H1 (cell line): Measurements from ENCODE around the gene FARS2. TPM values are rescaled to one million over a fixed set of nuclear protein-coding genes. Genes with fewer than 3 reads are reported as not detected.

Experiments used
- CTCF ChIA-PET: fragments of 300-600 bp; sonication (Branson Sonifier 250); formaldehyde crosslinking; loops from one replicate; lab custom pipeline; 2021; ENCODE audit not compliant: partially characterized antibody; lab: Charles Lee
- POLR2A ChIA-PET: fragments of 300-600 bp; sonication (Branson Sonifier 250); formaldehyde crosslinking; loops from one replicate; lab custom pipeline; 2021; ENCODE audit warnings: inconsistent platforms; ENCODE audit not compliant: partially characterized antibody; lab: Charles Lee
- DNase-seq, 2 experiments: peaks; one replicate each; pipeline versions ENCODE4 v3.0.0 to v3.0.0-alpha.2; 2010 to 2022; ENCODE audit warnings: low spot score in 2 of 2, low read depth in 1 of 2, mixed read lengths in 1 of 2
- FAIRE-seq: peaks from 2 replicates; lab custom pipeline; 2011; peaks lifted over from hg19 to GRCh38; lab: Jason Lieb, UNC
- H2AFZ ChIP-seq: 2 replicates; pipeline ENCODE4 v1.8.1; 2012; ENCODE audit warnings: low read length, inconsistent platforms
- H2AK5ac ChIP-seq: 2 replicates; pipeline ENCODE4 v1.6.1; 2013; ENCODE audit warnings: low read depth, low read length
- H2BK120ac ChIP-seq: replicated peaks from 2 replicates; pipeline ENCODE3; 2013; ENCODE audit warnings: low read depth, low read length, inconsistent platforms
- H2BK12ac ChIP-seq: 2 replicates; pipeline ENCODE4 v1.6.1; 2013; ENCODE audit warnings: low read depth, low read length
- H2BK15ac ChIP-seq: 2 replicates; pipeline ENCODE4 v1.6.1; 2013; ENCODE audit warnings: low read length
- H2BK20ac ChIP-seq: 2 replicates; pipeline ENCODE4 v1.6.1; 2013; ENCODE audit warnings: low read length
- H2BK5ac ChIP-seq: 2 replicates; pipeline ENCODE4 v1.6.1; 2013; ENCODE audit warnings: low read depth, low read length
- H3K14ac ChIP-seq: 2 replicates; pipeline ENCODE4 v1.6.1; 2013; ENCODE audit warnings: inconsistent platforms; ENCODE audit not compliant: insufficient read length
- H3K18ac ChIP-seq: 2 replicates; pipeline ENCODE4 v1.6.1; 2013; ENCODE audit warnings: low read length; ENCODE audit errors: extremely low read depth
- H3K23ac ChIP-seq: 2 replicates; pipeline ENCODE4 v1.6.1; 2013; ENCODE audit warnings: inconsistent platforms; ENCODE audit not compliant: insufficient read length
- H3K23me2 ChIP-seq: 2 replicates; pipeline ENCODE4 v1.6.1; 2013; ENCODE audit warnings: low read depth, low read length
- H3K27ac ChIP-seq: 2 replicates; pipeline ENCODE4 v1.6.1; 2011; ENCODE audit warnings: low read depth, low read length, inconsistent platforms
- H3K27me3 ChIP-seq, 4 experiments: replicated peaks in 1 of 4; 1 replicate in 1 of 4; 2 replicates in 3 of 4; pipeline versions ENCODE4 v1.6.1 to v1.8.1; 2011 to 2013; ENCODE audit warnings: low read length in 3 of 4, mild to moderate bottlenecking in 3 of 4, inconsistent platforms in 2 of 4, mixed read lengths in 2 of 4, moderate library complexity in 1 of 4; ENCODE audit not compliant: control insufficient read depth in 3 of 4, insufficient read depth in 3 of 4; ENCODE audit errors: extremely low read depth in 1 of 4
- H3K36me3 ChIP-seq, 4 experiments: 2 replicates each; pipeline versions ENCODE4 v1.6.1 to v1.8.1; 2011 to 2013; ENCODE audit warnings: mild to moderate bottlenecking in 4 of 4, low read length in 3 of 4, moderate library complexity in 2 of 4, control low read depth in 1 of 4, inconsistent platforms in 1 of 4; ENCODE audit not compliant: insufficient read depth in 4 of 4, control insufficient read depth in 2 of 4
- H3K4ac ChIP-seq: replicated peaks from 2 replicates; pipeline ENCODE3; 2013; ENCODE audit warnings: low read length, low read depth, mixed read lengths, inconsistent platforms; ENCODE audit not compliant: insufficient read length
- H3K4me1 ChIP-seq, 4 experiments: replicated peaks in 1 of 4; 1 replicate in 1 of 4; 2 replicates in 3 of 4; pipeline versions ENCODE4 v1.6.1 to v1.8.1; 2011 to 2013; ENCODE audit warnings: low read length in 3 of 4, inconsistent platforms in 2 of 4, mixed read lengths in 1 of 4; ENCODE audit not compliant: insufficient read depth in 4 of 4, control insufficient read depth in 3 of 4
- H3K4me2 ChIP-seq, 2 experiments: 2 replicates each; pipeline versions ENCODE4 v1.6.1 to v1.8.1; 2011 to 2013; ENCODE audit warnings: low read depth in 2 of 2, low read length in 2 of 2, control low read depth in 1 of 2, inconsistent platforms in 1 of 2, mild to moderate bottlenecking in 1 of 2; ENCODE audit not compliant: insufficient read depth in 1 of 2
- H3K4me3 ChIP-seq, 4 experiments: fragments of 200-600, 300-600 bp in 1 of 4; sonication (generic), shearing (Covaris generic), sonication (Bioruptor Twin) in 1 of 4; 2 replicates each; pipeline versions ENCODE4 v1.5.1 to v1.8.1; 2011 to 2016; ENCODE audit warnings: low read length in 4 of 4, low read depth in 3 of 4, control low read depth in 2 of 4, inconsistent platforms in 2 of 4, mild to moderate bottlenecking in 2 of 4, mixed read lengths in 1 of 4, moderate library complexity in 1 of 4; ENCODE audit not compliant: insufficient read depth in 2 of 4; ENCODE audit errors: extremely low read depth in 1 of 4
- H3K56ac ChIP-seq: replicated peaks from 2 replicates; pipeline ENCODE3; 2013; ENCODE audit warnings: low read depth, mild to moderate bottlenecking, mixed read lengths, low read length, inconsistent platforms; ENCODE audit not compliant: insufficient read length
- H3K79me1 ChIP-seq: 2 replicates; pipeline ENCODE4 v1.6.1; 2013; ENCODE audit warnings: low read depth, low read length, control low read depth
- H3K79me2 ChIP-seq, 2 experiments: 2 replicates each; pipeline versions ENCODE4 v1.6.1 to v1.8.1; 2012 to 2013; ENCODE audit warnings: low read length in 2 of 2, mild to moderate bottlenecking in 2 of 2, inconsistent platforms in 1 of 2; ENCODE audit not compliant: insufficient read depth in 2 of 2, control insufficient read depth in 1 of 2
- H3K9ac ChIP-seq, 4 experiments: replicated peaks in 1 of 4; 1 replicate in 1 of 4; 2 replicates in 3 of 4; pipeline versions ENCODE4 v1.6.1 to v1.8.1; 2011 to 2013; ENCODE audit warnings: low read depth in 3 of 4, low read length in 3 of 4, control low read depth in 2 of 4, mild to moderate bottlenecking in 2 of 4, moderate library complexity in 2 of 4, inconsistent platforms in 1 of 4; ENCODE audit errors: extremely low read depth in 1 of 4
- H3K9me3 ChIP-seq, 2 experiments: 2 replicates each; pipeline versions ENCODE4 v1.6.1 to v1.8.1; 2012 to 2013; ENCODE audit warnings: mild to moderate bottlenecking in 2 of 2, moderate library complexity in 2 of 2, control low read depth in 1 of 2, inconsistent platforms in 1 of 2, low read depth in 1 of 2, low read length in 1 of 2, mixed read lengths in 1 of 2; ENCODE audit not compliant: insufficient read depth in 2 of 2
- H4K20me1 ChIP-seq, 2 experiments: replicated peaks in 1 of 2; 2 replicates each; pipeline versions ENCODE3 to v1.8.1; 2011 to 2013; ENCODE audit warnings: inconsistent platforms in 2 of 2, low read length in 2 of 2, mild to moderate bottlenecking in 1 of 2; ENCODE audit not compliant: insufficient read depth in 2 of 2, control insufficient read depth in 1 of 2
- H4K5ac ChIP-seq: 2 replicates; pipeline ENCODE4 v1.6.1; 2013; ENCODE audit warnings: low read length, low read depth, mixed read lengths, inconsistent platforms; ENCODE audit not compliant: insufficient read length
- H4K8ac ChIP-seq: 2 replicates; pipeline ENCODE4 v1.8.0; 2013; ENCODE audit warnings: mild to moderate bottlenecking, moderate library complexity, low read length, inconsistent platforms; ENCODE audit not compliant: insufficient read depth; ENCODE audit errors: extremely low read depth
- H4K91ac ChIP-seq: replicated peaks from 2 replicates; pipeline ENCODE3; 2013; ENCODE audit warnings: low read length, mixed read lengths, inconsistent platforms; ENCODE audit not compliant: insufficient read length
- ATF2 ChIP-seq: IDR thresholded peaks from 2 replicates; pipeline ENCODE4 v1.6.1; 2012; ENCODE audit warnings: low read length, inconsistent platforms
- CBX8 ChIP-seq: fragments of 300-800, 300-1000 bp; sonication (generic); IDR thresholded peaks from 2 replicates; pipeline ENCODE4 v1.7.1; 2016; ENCODE audit warnings: low read depth, low read length, borderline replicate concordance
- CHD2 ChIP-seq: IDR thresholded peaks from 2 replicates; pipeline ENCODE4 v1.6.1; 2012; ENCODE audit warnings: low read length, improper control_type of control experiment
- EGR1 ChIP-seq: IDR thresholded peaks from 2 replicates; pipeline ENCODE4 v1.6.1; 2011; ENCODE audit warnings: low read depth, low read length, borderline replicate concordance
- JUN ChIP-seq: IDR thresholded peaks from 2 replicates; pipeline ENCODE4 v1.6.1; 2011; ENCODE audit warnings: low read depth, mild to moderate bottlenecking, improper control_type of control experiment, low read length
- NRF1 ChIP-seq: IDR thresholded peaks from 2 replicates; pipeline ENCODE4 v1.6.1; 2011; ENCODE audit warnings: mild to moderate bottlenecking, low read depth, low read length, improper control_type of control experiment
- SP1 ChIP-seq: IDR thresholded peaks from 2 replicates; pipeline ENCODE4 v1.6.1; 2011; ENCODE audit warnings: low read depth, low read length
- SUZ12 ChIP-seq: fragments of 200-600 bp; sonication (generic); IDR thresholded peaks from 2 replicates; pipeline ENCODE4 v1.6.1; 2012; ENCODE audit warnings: mild to moderate bottlenecking, inconsistent platforms, low read length, moderate library complexity, mixed read lengths
- USF2 ChIP-seq: IDR thresholded peaks from 2 replicates; pipeline ENCODE4 v1.6.1; 2011; ENCODE audit warnings: low read length, improper control_type of control experiment
- WGBS, 2 experiments: shearing (Covaris generic) in 1 of 2; methylation state at CpG; one replicate each; pipeline versions ENCODE4 v1.1.6 to v1.1.7; 2013 to 2015; ENCODE audit warnings: low lambda C conversion rate in 2 of 2, mixed read lengths in 2 of 2, inconsistent platforms in 1 of 2, low coverage in 1 of 2, missing lambda C conversion rate in 1 of 2; ENCODE audit not compliant: insufficient replicate concordance in 2 of 2, insufficient coverage in 1 of 2, insufficient read length in 1 of 2; ENCODE audit errors: extremely low coverage in 1 of 2, missing lambda C conversion rate in 1 of 2; 5-methylcytosine and 5-hydroxymethylcytosine counted together
- polyA plus RNA-seq, 7 experiments: library from polyadenylated mRNA; depleted of rRNA in 3 of 7; stranded (reverse) in 5 of 7; unstranded in 2 of 7; fragments of >200 nt in 5 of 7; fragments of 200-250 nt in 2 of 7; gene quantifications; 1 replicate in 5 of 7; 2 replicates in 1 of 7; 4 replicates in 1 of 7; pipeline versions ENCODE4 v1.2.1 to v1.2.3, GENCODE V29; 2011 to 2013; ENCODE audit warnings: missing spikeins in 2 of 7, mixed read lengths in 2 of 7
- total RNA-seq: library from RNA; stranded (reverse); fragmentation: NEBNext Ultra II Directional; extraction: Animal tissue kit (Norgen Biotek cat#: 25700); gene quantifications from 2 replicates; pipeline ENCODE4 v1.2.1, GENCODE V29; 2021

Gene FARS2
- total and polyA plus RNA-seq, 2 of the 8 experiments (the other 6 are each of a cell fraction or from before 2014, with no cell fraction given), result 11.7 to 14.4 TPM

- Histone ChIP-seq H3K4me2 (no peak overlapping the region), H2BK120ac (no peak overlapping the region), H3K27me3 (no peaks in the 10 kb centered on the region), H4K91ac (no peak overlapping the region), H2BK20ac (no peak overlapping the region), H3K14ac (no peak overlapping the region), H3K4me3 (no peak overlapping the region), H2BK15ac (no peak overlapping the region), H3K4me1 (peaks cover 2 to 8% (median 6%) of the 10 kb centered on the region in 4 experiments), H3K36me3 (no peaks in the 10 kb centered on the region), H4K8ac (no peak overlapping the region), H4K20me1 (no peaks in the 10 kb centered on the region), H2AFZ (no peak overlapping the region), H3K56ac (no peak overlapping the region), H3K23me2 (no peaks in the 10 kb centered on the region), H3K27ac (no peak overlapping the region), H2BK12ac (no peak overlapping the region), H3K79me1 (no peaks in the 10 kb centered on the region), H3K23ac (no peak overlapping the region), H3K4ac (no peak overlapping the region), H3K18ac (no peak overlapping the region), H2BK5ac (no peak overlapping the region), H2AK5ac (no peak overlapping the region), H4K5ac (no peak overlapping the region), H3K9me3 (no peaks in the 10 kb centered on the region), H3K79me2 (no peaks in the 10 kb centered on the region), H3K9ac (no peak overlapping the region)
- 94% methylated on average over 6 of the region's 6 CpGs; no CpG with 5 or more reads in 1 of the 2 experiments for WGBS, 2 experiments
- ChIA-PET POLR2A (no interaction called here), CTCF (no interaction called here)
- no peak for FAIRE-seq
- no peak for DNase-seq
- TF ChIP-seq NRF1, result no peak
- TF ChIP-seq SUZ12, result no peak
- TF ChIP-seq CHD2, result no peak
- no peak for TF ChIP-seq CBX8
- no peak for TF ChIP-seq EGR1
- TF ChIP-seq USF2, result no peak
- TF ChIP-seq SP1, result no peak
- TF ChIP-seq JUN, result no peak
- TF ChIP-seq ATF2, result no peak
Observed at GRCh38 chr6:5513408-5513807, 252.1 kb downstream of the FARS2 start.
